Neutrophil (primary cell): ENCODE data around the gene CTRL.

Experiments
- H3K27ac ChIP-seq: fragments of 200-600 bp; sonication (generic); 2 replicates; pipeline ENCODE4 v1.5.1; 2016; ENCODE audit warnings: mild to moderate bottlenecking, moderate library complexity
- H3K27me3 ChIP-seq: fragments of 200-600 bp; sonication (generic); 2 replicates; pipeline ENCODE4 v1.6.0; 2016; ENCODE audit warnings: mild to moderate bottlenecking
- H3K36me3 ChIP-seq: fragments of 200-600 bp; sonication (generic); 2 replicates; pipeline ENCODE4 v1.5.1; 2017
- H3K4me1 ChIP-seq, 2 experiments: fragments of 200-600 bp in 1 of 2; sonication (generic) in 1 of 2; 1 replicate in 1 of 2; 2 replicates in 1 of 2; pipeline versions ENCODE4 v1.5.1 to v1.6.1; 2013 to 2016; ENCODE audit warnings: low read depth in 1 of 2, low read length in 1 of 2, mild to moderate bottlenecking in 1 of 2, moderate library complexity in 1 of 2; ENCODE audit not compliant: control insufficient read depth in 1 of 2, insufficient read depth in 1 of 2
- H3K4me3 ChIP-seq, 2 experiments: fragments of 200-600 bp in 1 of 2; sonication (generic) in 1 of 2; 1 replicate in 1 of 2; 2 replicates in 1 of 2; pipeline ENCODE4 v1.5.1; 2013 to 2016; ENCODE audit warnings: low read depth in 1 of 2, low read length in 1 of 2, mild to moderate bottlenecking in 1 of 2, moderate library complexity in 1 of 2
- H3K9me3 ChIP-seq: fragments of 200-600 bp; sonication (generic); 2 replicates; pipeline ENCODE4 v1.5.1; 2016
- TF ChIP-seq, protein P1 (sequence below): fragments of 200-600 bp; sonication (generic); IDR thresholded peaks from 2 replicates; pipeline ENCODE4 v1.5.1; 2016; ENCODE audit warnings: antibody characterized with exemption

The CTRL gene

DNA sequence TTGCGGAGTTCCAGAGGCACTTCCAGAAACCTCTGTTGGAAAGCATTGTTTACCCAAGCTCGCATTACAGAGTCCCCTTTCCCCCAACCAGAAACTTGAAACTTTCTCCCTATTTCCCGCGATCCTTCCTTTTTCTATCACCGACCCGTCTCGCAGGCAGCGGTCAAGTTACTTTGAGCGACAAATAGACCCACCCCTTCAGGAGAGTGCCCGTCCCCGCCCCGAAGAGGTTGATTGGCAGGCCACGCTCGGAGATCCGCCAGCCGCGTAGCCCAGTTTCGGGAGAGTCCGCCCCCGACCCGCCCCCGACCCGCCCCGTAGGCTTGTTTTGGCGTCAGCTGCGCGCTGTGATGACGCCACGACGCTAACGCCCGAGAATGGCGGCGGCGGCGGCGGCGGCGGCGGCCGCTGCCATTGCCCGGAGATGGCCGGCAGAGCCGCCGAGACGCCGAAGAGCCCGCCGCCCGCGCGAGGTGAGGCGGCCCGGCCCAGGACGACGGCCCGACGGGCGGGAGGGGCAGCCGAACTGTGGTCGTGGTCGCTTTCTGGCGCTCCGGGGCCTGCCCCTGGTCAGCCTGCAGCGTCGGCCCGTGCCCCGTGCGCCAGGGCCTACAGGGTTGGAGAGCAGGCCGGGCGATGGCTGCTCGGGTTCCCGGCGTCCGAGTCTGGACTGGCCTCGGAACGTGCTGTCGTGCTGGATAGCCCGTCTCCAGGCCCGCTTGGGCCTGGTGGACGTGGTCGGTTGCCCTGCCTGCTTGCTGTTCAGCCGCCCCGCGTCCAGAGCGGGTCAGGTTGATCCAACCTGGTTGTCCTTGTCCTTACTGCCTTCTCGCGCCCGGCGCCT, 38.5 kb downstream of the CTRL start, which contains the start of gene PSKH1:
PSKH1 (plus strand) TSS at position 356 of the 844 bp plus-strand sequence. CDS start 15,496 bp downstream, outside the sequence.
- peak within 1 kb of the TSS; percentile 90 for H3K27ac ChIP-seq
- no peaks in the 10 kb centered on the region for H3K27me3 ChIP-seq
- peak within 1 kb of the TSS; percentile 85 to 89 for H3K4me3 ChIP-seq
- H3K36me3 ChIP-seq, result no peaks in the 10 kb centered on the region
- TF ChIP-seq, protein P1, sequence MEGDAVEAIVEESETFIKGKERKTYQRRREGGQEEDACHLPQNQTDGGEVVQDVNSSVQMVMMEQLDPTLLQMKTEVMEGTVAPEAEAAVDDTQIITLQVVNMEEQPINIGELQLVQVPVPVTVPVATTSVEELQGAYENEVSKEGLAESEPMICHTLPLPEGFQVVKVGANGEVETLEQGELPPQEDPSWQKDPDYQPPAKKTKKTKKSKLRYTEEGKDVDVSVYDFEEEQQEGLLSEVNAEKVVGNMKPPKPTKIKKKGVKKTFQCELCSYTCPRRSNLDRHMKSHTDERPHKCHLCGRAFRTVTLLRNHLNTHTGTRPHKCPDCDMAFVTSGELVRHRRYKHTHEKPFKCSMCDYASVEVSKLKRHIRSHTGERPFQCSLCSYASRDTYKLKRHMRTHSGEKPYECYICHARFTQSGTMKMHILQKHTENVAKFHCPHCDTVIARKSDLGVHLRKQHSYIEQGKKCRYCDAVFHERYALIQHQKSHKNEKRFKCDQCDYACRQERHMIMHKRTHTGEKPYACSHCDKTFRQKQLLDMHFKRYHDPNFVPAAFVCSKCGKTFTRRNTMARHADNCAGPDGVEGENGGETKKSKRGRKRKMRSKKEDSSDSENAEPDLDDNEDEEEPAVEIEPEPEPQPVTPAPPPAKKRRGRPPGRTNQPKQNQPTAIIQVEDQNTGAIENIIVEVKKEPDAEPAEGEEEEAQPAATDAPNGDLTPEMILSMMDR, result peak; percentile 60
- peaks cover 20 to 22% of the 10 kb centered on the region in 2 experiments for H3K4me1 ChIP-seq
- H3K9me3 ChIP-seq, result no peaks in the 10 kb centered on the region

DNA sequence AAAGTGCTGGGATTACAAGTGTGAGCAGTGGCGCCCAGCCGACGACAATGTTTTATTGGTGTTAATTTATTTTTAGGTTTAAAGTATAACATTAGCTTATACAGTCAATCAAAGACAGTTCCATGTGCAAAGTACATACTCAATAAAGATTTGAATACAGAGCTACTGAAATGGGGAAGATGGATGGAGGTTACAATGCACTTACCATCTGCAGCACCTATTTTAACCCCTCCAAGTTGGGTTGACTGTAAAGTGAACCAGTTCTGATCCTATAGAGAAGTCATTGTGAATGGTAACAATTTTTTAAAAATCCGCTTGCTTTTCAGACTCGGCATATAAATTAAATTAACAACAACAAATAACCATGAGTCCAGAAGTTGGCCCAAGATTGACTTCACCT, 39.3 kb downstream of the CTRL start:
- peak overlapping the region; percentile 90 for H3K27ac ChIP-seq
- peak overlapping the region; percentile 85 to 89 for H3K4me3 ChIP-seq
- no peaks in the 10 kb centered on the region for H3K27me3 ChIP-seq
- no peaks in the 10 kb centered on the region for H3K9me3 ChIP-seq
- H3K36me3 ChIP-seq, result no peaks in the 10 kb centered on the region
- peaks cover 20 to 22% of the 10 kb centered on the region in 2 experiments for H3K4me1 ChIP-seq
- TF ChIP-seq, protein P1, result no peak

DNA sequence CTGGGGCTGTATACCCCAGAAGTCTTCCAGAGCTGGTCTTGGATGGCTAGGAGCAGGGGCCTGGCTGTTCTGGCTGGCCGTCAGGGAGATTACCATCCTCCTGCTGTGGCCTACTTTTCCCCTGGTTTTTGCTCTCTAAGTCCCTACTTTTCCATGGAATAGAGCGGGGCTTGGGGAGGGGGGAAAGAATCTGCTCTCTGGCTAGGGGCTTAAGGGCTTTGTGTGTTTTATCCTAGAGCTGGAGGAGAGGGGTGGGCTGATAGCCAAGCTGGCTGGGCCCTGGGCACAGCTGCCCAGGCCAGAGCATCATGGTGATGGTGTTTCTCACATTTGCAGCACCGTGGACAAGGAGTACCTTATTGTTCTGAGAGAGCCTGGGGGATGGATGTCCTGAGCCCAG, 43.3 kb downstream of the CTRL start:
- Histone ChIP-seq H3K27ac (no peak overlapping the region), H3K4me3 (no peak overlapping the region), H3K9me3 (no peaks in the 10 kb centered on the region), H3K36me3 (peaks cover 36% of the 10 kb centered on the region), H3K27me3 (no peaks in the 10 kb centered on the region), H3K4me1 (peaks cover 7 to 9% of the 10 kb centered on the region in 2 experiments)
- TF ChIP-seq, protein P1, result no peak

DNA sequence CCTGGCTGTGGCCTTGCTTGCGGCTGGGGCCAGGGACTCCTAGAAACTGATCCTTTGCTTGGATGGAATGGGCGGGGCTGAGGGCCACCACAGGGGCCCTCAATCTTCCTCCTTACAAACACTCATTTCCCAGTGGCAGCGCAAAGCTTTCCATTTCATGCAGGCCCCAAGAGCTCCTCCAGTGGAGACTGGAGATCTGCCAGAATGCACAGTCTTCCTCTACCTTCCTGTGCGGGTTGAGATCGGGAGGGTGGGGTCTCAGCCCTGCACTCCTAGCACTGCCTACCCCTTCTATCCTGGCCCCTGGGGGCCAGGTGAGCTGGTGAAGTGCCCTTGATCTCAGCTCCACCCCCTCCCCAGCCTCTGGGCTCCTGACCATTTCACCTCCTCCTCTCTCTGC, 45.3 kb downstream of the CTRL start:
- TF ChIP-seq, protein P1, result no peak
- Histone ChIP-seq H3K4me3 (no peak overlapping the region), H3K4me1 (no peaks in the 10 kb centered on the region), H3K9me3 (no peaks in the 10 kb centered on the region), H3K36me3 (peaks cover 56% of the 10 kb centered on the region), H3K27me3 (no peaks in the 10 kb centered on the region), H3K27ac (no peak overlapping the region)

DNA sequence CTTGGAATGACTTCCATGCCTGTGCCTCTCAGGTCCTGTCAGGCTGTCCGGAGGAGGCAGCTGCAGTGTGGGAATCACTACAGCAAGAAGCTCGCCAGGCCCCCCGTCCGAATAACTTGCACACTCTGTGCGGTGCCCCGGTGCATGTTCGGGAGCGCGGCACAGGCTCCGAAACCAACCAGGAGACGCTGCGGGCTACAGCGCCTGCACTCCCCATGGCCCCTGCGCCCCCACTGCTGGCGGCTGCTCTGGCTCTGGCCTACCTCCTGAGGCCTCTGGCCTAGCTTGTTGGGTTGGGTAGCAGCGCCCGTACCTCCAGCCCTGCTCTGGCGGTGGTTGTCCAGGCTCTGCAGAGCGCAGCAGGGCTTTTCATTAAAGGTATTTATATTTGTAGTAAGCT, 45.7 kb downstream of the CTRL start:
- TF ChIP-seq, protein P1, result no peak
- Histone ChIP-seq H3K27me3 (no peaks in the 10 kb centered on the region), H3K36me3 (peaks cover 60% of the 10 kb centered on the region), H3K9me3 (no peaks in the 10 kb centered on the region), H3K27ac (no peak overlapping the region), H3K4me1 (no peaks in the 10 kb centered on the region), H3K4me3 (no peak overlapping the region)
